Adipocyte (in vitro differentiated cells): ENCODE results near the gene C1QL4.
A peak's percentile ranks its signal among the peaks of the same experiment; 100 is the strongest.
"Not testable (repeated sequence)": the region's sequence is repeated elsewhere in the genome, so short reads cannot be mapped to it uniquely, and the experiment has no call there.

ENCODE experiments used
- DNase-seq: peaks from one replicate; pipeline ENCODE4 v3.0.0-alpha.2; 2015; ENCODE audit warnings: low read depth
- H3K27me3 ChIP-seq: replicated peaks from 2 replicates; pipeline ENCODE4 v1.7.0; 2013; ENCODE audit warnings: mild to moderate bottlenecking, low read length, moderate library complexity; ENCODE audit not compliant: control insufficient read depth, insufficient read depth
- H3K36me3 ChIP-seq: 2 replicates; pipeline ENCODE4 v1.7.0; 2013; ENCODE audit warnings: low read length, mild to moderate bottlenecking, moderate library complexity; ENCODE audit not compliant: control insufficient read depth, insufficient read depth, severe bottlenecking
- H3K4me1 ChIP-seq: 2 replicates; pipeline ENCODE4 v1.7.0; 2013; ENCODE audit warnings: mild to moderate bottlenecking, low read length, moderate library complexity; ENCODE audit not compliant: control insufficient read depth, insufficient read depth
- H3K4me3 ChIP-seq: 2 replicates; pipeline ENCODE4 v1.7.0; 2013; ENCODE audit warnings: mild to moderate bottlenecking, low read length, moderate library complexity
- H3K9ac ChIP-seq: 2 replicates; pipeline ENCODE4 v1.7.0; 2013; ENCODE audit warnings: mild to moderate bottlenecking, low read length, moderate library complexity
- H3K9me3 ChIP-seq: 2 replicates; pipeline ENCODE4 v1.7.0; 2013; ENCODE audit warnings: mild to moderate bottlenecking, low read length, moderate library complexity; ENCODE audit not compliant: control insufficient read depth

C1QL4 gene

GRCh38 chr12:49317118-49317517 is 19.9 kb downstream of the C1QL4 start:
- H3K4me3 ChIP-seq, H3K36me3 ChIP-seq, H3K4me1 ChIP-seq, DNase-seq, H3K9me3 ChIP-seq, H3K27me3 ChIP-seq, H3K9ac ChIP-seq: not testable (repeated sequence)

GRCh38 chr12:49314811-49315210 is 22.2 kb downstream of the C1QL4 start:
- no peaks in the 10 kb centered on the region for H3K27me3 ChIP-seq
- H3K4me1 ChIP-seq: no peaks in the 10 kb centered on the region
- no peak overlapping the region for H3K9ac ChIP-seq
- no peak for DNase-seq
- H3K36me3 ChIP-seq: no peaks in the 10 kb centered on the region
- H3K9me3 ChIP-seq: no peaks in the 10 kb centered on the region
- H3K4me3 ChIP-seq: no peak overlapping the region

GRCh38 chr12:49310451-49311000 is 26.5 kb downstream of the C1QL4 start:
- H3K9me3 ChIP-seq: not testable (repeated sequence)

GRCh38 chr12:49309386-49309785 is 27.6 kb downstream of the C1QL4 start:
- Histone ChIP-seq H3K9ac (no peak overlapping the region), H3K27me3 (peaks cover 5% of the 10 kb centered on the region), H3K9me3 (no peaks in the 10 kb centered on the region), H3K4me1 (no peaks in the 10 kb centered on the region), H3K4me3 (no peak overlapping the region), H3K36me3 (no peaks in the 10 kb centered on the region)
- no peak for DNase-seq

More at GRCh38 chr12:49310451-49311000, 26.5 kb downstream of the C1QL4 start:
- DNase-seq, H3K36me3 ChIP-seq, H3K9ac ChIP-seq, H3K27me3 ChIP-seq, H3K4me1 ChIP-seq, H3K4me3 ChIP-seq: not testable (repeated sequence)

GRCh38 chr12:49305762-49306510 is 31.1 kb downstream of the C1QL4 start:
- no peaks in the 10 kb centered on the region for H3K36me3 ChIP-seq
- no peaks in the 10 kb centered on the region for H3K9me3 ChIP-seq
- H3K9ac ChIP-seq: no peak overlapping the region
- no peak for DNase-seq
- H3K27me3 ChIP-seq: peaks cover 23% of the 10 kb centered on the region
- no peak overlapping the region for H3K4me3 ChIP-seq
- H3K4me1 ChIP-seq: no peaks in the 10 kb centered on the region

- Histone ChIP-seq H3K9me3 (no peaks in the 10 kb centered on the region), H3K36me3 (no peaks in the 10 kb centered on the region), H3K4me3 (no peak overlapping the region), H3K27me3 (peaks cover 23% of the 10 kb centered on the region), H3K4me1 (no peaks in the 10 kb centered on the region), H3K9ac (no peak overlapping the region)
- peak; percentile 37 for DNase-seq
Observed at GRCh38 chr12:49304161-49304560, 32.8 kb downstream of the C1QL4 start.

- Histone ChIP-seq H3K9ac (no peak overlapping the region), H3K4me3 (no peak overlapping the region), H3K36me3 (no peaks in the 10 kb centered on the region), H3K4me1 (peaks cover 3% of the 10 kb centered on the region), H3K9me3 (no peaks in the 10 kb centered on the region), H3K27me3 (peaks cover 37% of the 10 kb centered on the region)
- DNase-seq: no peak
Observed at GRCh38 chr12:49301760-49302159, 35.2 kb downstream of the C1QL4 start.

GRCh38 chr12:49298160-49298559 is 38.8 kb downstream of the C1QL4 start:
- peaks cover 3% of the 10 kb centered on the region for H3K4me1 ChIP-seq
- no peaks in the 10 kb centered on the region for H3K9me3 ChIP-seq
- H3K9ac ChIP-seq: no peak overlapping the region
- no peaks in the 10 kb centered on the region for H3K36me3 ChIP-seq
- H3K27me3 ChIP-seq: peaks cover 55% of the 10 kb centered on the region
- H3K4me3 ChIP-seq: no peak overlapping the region
- no peak for DNase-seq

GRCh38 chr12:49297695-49298060 is 39.3 kb downstream of the C1QL4 start:
- H3K4me1 ChIP-seq: peaks cover 3% of the 10 kb centered on the region
- no peak overlapping the region for H3K9ac ChIP-seq
- H3K27me3 ChIP-seq: peaks cover 51% of the 10 kb centered on the region
- H3K4me3 ChIP-seq: no peak overlapping the region
- no peaks in the 10 kb centered on the region for H3K9me3 ChIP-seq
- no peak for DNase-seq
- H3K36me3 ChIP-seq: no peaks in the 10 kb centered on the region

GRCh38 chr12:49296836-49297694 is 39.9 kb downstream of the C1QL4 start:
- H3K36me3 ChIP-seq: no peaks in the 10 kb centered on the region
- DNase-seq: peak; percentile 55
- no peak overlapping the region for H3K9ac ChIP-seq
- peaks cover 48% of the 10 kb centered on the region for H3K27me3 ChIP-seq
- peaks cover 3% of the 10 kb centered on the region for H3K4me1 ChIP-seq
- H3K9me3 ChIP-seq: no peaks in the 10 kb centered on the region
- H3K4me3 ChIP-seq: no peak overlapping the region

- Histone ChIP-seq H3K9ac (no peak overlapping the region), H3K36me3 (no peaks in the 10 kb centered on the region), H3K27me3 (peaks cover 42% of the 10 kb centered on the region), H3K4me1 (peaks cover 3% of the 10 kb centered on the region), H3K4me3 (no peak overlapping the region), H3K9me3 (no peaks in the 10 kb centered on the region)
- peak; percentile 48 for DNase-seq
Observed at GRCh38 chr12:49296034-49296835, 40.8 kb downstream of the C1QL4 start.
